MM.1S (cell line): ENCODE measurements around the gene DDO.

Experiments used
- DNase-seq: peaks from one replicate; pipeline ENCODE4 v3.0.0-alpha.2; 2015
- H2AFZ ChIP-seq: fragments of 300-600 bp; sonication (generic); 2 replicates; pipeline ENCODE4 v1.6.0; 2016; ENCODE audit warnings: antibody characterized with exemption, low read length
- H3F3A ChIP-seq: fragments of 300-600 bp; sonication (generic); 2 replicates; pipeline ENCODE4 v1.6.1; 2016; ENCODE audit warnings: mild to moderate bottlenecking, antibody characterized with exemption, low read length, moderate library complexity, mixed read lengths; ENCODE audit not compliant: insufficient read depth
- H3K27ac ChIP-seq: fragments of 300-600 bp; sonication (generic); 2 replicates; pipeline ENCODE4 v1.5.1; 2016; ENCODE audit warnings: mild to moderate bottlenecking, low read length
- H3K27me3 ChIP-seq: fragments of 300-600 bp; sonication (generic); replicated peaks from 2 replicates; pipeline ENCODE4 v1.6.0; 2016; ENCODE audit warnings: low read length; ENCODE audit not compliant: insufficient read depth
- H3K36me3 ChIP-seq: fragments of 300-600 bp; sonication (generic); replicated peaks from 2 replicates; pipeline ENCODE4 v1.6.1; 2016; ENCODE audit warnings: mild to moderate bottlenecking, low read length, mixed read lengths; ENCODE audit not compliant: insufficient read depth
- H3K4me1 ChIP-seq: fragments of 300-600 bp; sonication (generic); 2 replicates; pipeline ENCODE4 v1.6.1; 2016; ENCODE audit warnings: low read length, mixed read lengths
- H3K4me2 ChIP-seq: fragments of 300-600 bp; sonication (generic); 2 replicates; pipeline ENCODE4 v1.6.0; 2016; ENCODE audit warnings: low read depth, low read length
- H3K4me3 ChIP-seq: fragments of 300-600 bp; sonication (generic); 2 replicates; pipeline ENCODE4 v1.5.1; 2016; ENCODE audit warnings: low read length, mixed read lengths
- H3K79me2 ChIP-seq: fragments of 300-600 bp; sonication (generic); 2 replicates; pipeline ENCODE4 v1.6.1; 2016; ENCODE audit warnings: mixed run types, low read length, mixed read lengths
- H3K9ac ChIP-seq: fragments of 300-600 bp; sonication (generic); 2 replicates; pipeline ENCODE4 v1.6.1; 2016; ENCODE audit warnings: low read length, mixed read lengths
- H3K9me2 ChIP-seq: fragments of 300-600 bp; sonication (generic); replicated peaks from 2 replicates; pipeline ENCODE4 v1.6.1; 2016; ENCODE audit warnings: mild to moderate bottlenecking, low read length, mixed read lengths; ENCODE audit not compliant: insufficient read depth
- H3K9me3 ChIP-seq: fragments of 300-600 bp; sonication (generic); replicated peaks from 2 replicates; pipeline ENCODE4 v1.6.1; 2016; ENCODE audit warnings: mild to moderate bottlenecking, low read length, mixed read lengths; ENCODE audit not compliant: insufficient read depth
- H4K20me1 ChIP-seq: fragments of 300-600 bp; sonication (generic); 2 replicates; pipeline ENCODE4 v1.6.1; 2016; ENCODE audit warnings: mild to moderate bottlenecking, low read length, moderate library complexity, mixed read lengths; ENCODE audit not compliant: insufficient read depth
- EZH2 ChIP-seq: fragments of 300-600 bp; sonication (generic); optimal IDR thresholded peaks from 2 replicates; pipeline ENCODE3; 2017; ENCODE audit warnings: low read depth, mild to moderate bottlenecking, antibody characterized with exemption, low read length, mixed read lengths
- EZH2phosphoT487 ChIP-seq: fragments of 300-600 bp; sonication (generic); IDR thresholded peaks from 2 replicates; pipeline ENCODE4 v1.6.1; 2018; ENCODE audit warnings: antibody characterized with exemption, low read length
- TF ChIP-seq, protein P1 (sequence below): fragments of 300-600 bp; sonication (generic); IDR thresholded peaks from 2 replicates; pipeline ENCODE4 v1.5.1; 2016; ENCODE audit warnings: antibody characterized with exemption, low read length, mixed read lengths

The DDO gene

DNA sequence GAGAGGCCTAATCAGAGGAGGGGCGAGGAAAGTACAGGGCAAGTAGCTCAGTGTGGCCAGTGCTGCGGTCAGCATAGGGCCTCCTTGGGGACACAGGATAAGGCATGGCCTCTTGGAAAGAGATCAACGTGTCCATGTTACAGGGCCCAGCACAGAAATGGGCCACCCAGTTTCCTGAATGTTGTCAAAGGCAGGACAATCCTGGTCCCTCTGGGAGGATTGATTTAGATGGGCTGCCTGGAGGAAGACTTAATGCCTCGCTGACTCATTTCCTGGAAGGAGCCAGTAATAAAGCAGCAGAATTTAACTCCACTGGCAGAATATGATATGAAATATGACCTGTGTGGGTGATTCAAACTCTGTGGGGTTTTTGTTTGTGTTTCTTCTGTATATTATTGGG lies 16.6 kb downstream of the DDO start:
- TF ChIP-seq EZH2phosphoT487 (no peak), EZH2 (no peak)
- TF ChIP-seq, protein P1, sequence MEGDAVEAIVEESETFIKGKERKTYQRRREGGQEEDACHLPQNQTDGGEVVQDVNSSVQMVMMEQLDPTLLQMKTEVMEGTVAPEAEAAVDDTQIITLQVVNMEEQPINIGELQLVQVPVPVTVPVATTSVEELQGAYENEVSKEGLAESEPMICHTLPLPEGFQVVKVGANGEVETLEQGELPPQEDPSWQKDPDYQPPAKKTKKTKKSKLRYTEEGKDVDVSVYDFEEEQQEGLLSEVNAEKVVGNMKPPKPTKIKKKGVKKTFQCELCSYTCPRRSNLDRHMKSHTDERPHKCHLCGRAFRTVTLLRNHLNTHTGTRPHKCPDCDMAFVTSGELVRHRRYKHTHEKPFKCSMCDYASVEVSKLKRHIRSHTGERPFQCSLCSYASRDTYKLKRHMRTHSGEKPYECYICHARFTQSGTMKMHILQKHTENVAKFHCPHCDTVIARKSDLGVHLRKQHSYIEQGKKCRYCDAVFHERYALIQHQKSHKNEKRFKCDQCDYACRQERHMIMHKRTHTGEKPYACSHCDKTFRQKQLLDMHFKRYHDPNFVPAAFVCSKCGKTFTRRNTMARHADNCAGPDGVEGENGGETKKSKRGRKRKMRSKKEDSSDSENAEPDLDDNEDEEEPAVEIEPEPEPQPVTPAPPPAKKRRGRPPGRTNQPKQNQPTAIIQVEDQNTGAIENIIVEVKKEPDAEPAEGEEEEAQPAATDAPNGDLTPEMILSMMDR: no peak

DNA sequence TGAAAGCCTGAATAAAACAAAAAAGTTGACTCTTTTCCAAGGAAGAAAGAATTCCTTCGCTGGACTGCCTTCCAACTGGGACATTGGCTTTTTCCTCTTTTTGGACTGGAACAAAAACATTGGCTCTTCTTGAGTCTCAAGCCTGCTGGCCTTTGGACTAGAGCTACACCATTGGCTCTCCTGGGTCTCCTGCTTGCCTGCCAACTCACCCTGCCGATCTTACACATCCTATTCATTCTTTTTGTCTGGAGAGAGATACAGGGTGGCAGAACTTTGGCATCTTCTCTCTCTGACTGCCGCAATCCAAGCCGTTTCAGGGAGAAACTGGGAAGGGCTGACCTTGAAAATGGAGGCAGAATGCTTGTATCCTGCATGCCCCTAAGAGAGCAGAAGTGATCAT lies 20.2 kb downstream of the DDO start:
- Histone ChIP-seq H3K4me3 (no peak overlapping the region), H2AFZ (no peak overlapping the region), H3K27ac (no peak overlapping the region), H3K4me1 (peaks cover 3% of the 10 kb centered on the region), H3K27me3 (no peaks in the 10 kb centered on the region), H3K79me2 (no peaks in the 10 kb centered on the region), H3K36me3 (no peaks in the 10 kb centered on the region), H3F3A (no peaks in the 10 kb centered on the region), H4K20me1 (no peaks in the 10 kb centered on the region), H3K9me2 (no peaks in the 10 kb centered on the region), H3K9me3 (no peaks in the 10 kb centered on the region), H3K9ac (no peak overlapping the region), H3K4me2 (no peak overlapping the region)
- TF ChIP-seq, protein P1: no peak
- TF ChIP-seq EZH2 (no peak), EZH2phosphoT487 (no peak)
- no peak for DNase-seq

More for the DNA sequence above, 16.6 kb downstream of the DDO start:
- H3K79me2 ChIP-seq: no peaks in the 10 kb centered on the region
- H3F3A ChIP-seq: no peaks in the 10 kb centered on the region
- H2AFZ ChIP-seq: no peak overlapping the region
- H3K36me3 ChIP-seq: no peaks in the 10 kb centered on the region
- H3K4me1 ChIP-seq: no peaks in the 10 kb centered on the region
- H3K4me2 ChIP-seq: no peak overlapping the region
- no peak overlapping the region for H3K9ac ChIP-seq
- no peaks in the 10 kb centered on the region for H3K9me2 ChIP-seq
- no peak overlapping the region for H3K27ac ChIP-seq
- no peak overlapping the region for H3K4me3 ChIP-seq
- no peaks in the 10 kb centered on the region for H3K27me3 ChIP-seq
- no peaks in the 10 kb centered on the region for H3K9me3 ChIP-seq
- no peaks in the 10 kb centered on the region for H4K20me1 ChIP-seq
- DNase-seq: no peak

DNA sequence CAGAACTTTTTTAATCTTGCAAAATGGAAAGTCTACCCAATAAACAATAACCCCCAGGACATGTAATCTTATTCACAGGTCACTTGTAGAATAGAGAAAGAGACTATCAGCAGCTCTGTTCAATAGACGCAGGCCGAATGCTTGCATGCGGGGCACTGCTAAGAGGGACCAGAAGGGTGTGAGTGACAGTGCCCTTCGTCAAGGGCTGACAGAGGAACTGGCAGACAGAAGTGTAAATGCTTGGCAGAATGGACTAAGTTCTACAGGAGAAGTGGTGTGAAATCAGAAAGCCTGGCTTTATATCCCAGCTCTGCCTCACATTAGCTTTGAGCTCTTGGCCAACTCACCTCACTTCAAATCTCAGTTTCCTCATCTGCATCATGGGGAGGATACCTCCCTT lies 21.0 kb downstream of the DDO start:
- Histone ChIP-seq H2AFZ (no peak overlapping the region), H3K36me3 (no peaks in the 10 kb centered on the region), H3K79me2 (no peaks in the 10 kb centered on the region), H3K27me3 (no peaks in the 10 kb centered on the region), H3F3A (no peaks in the 10 kb centered on the region), H3K9ac (no peak overlapping the region), H3K9me2 (no peaks in the 10 kb centered on the region), H3K4me2 (no peak overlapping the region), H3K4me1 (peaks cover 11% of the 10 kb centered on the region), H3K4me3 (no peak overlapping the region), H3K27ac (no peak overlapping the region), H4K20me1 (no peaks in the 10 kb centered on the region), H3K9me3 (no peaks in the 10 kb centered on the region)
- no peak for DNase-seq
- TF ChIP-seq EZH2: no peak
- TF ChIP-seq, protein P1: no peak
- no peak for TF ChIP-seq EZH2phosphoT487

DNA sequence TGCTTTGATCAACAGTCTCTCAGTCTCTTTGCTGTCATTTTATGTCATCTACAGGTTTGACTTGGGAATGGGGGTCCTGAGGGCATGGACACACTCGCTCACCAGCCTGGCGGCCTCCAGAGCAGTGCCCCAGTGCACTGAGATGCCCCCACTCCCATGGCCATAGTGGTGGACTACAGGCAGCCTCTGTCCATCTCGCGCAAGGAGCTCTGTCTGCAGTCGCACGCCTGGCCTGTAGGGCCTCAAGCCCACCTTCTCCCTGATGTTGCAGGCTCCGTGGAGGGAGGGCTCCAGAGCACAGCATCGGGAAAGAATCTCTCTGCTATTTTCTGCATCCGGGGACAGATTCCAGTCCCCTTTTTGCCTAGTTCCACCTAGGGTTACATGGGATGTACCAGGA lies 22.6 kb downstream of the DDO start:
- Histone ChIP-seq H4K20me1 (no peaks in the 10 kb centered on the region), H3K9me2 (no peaks in the 10 kb centered on the region), H3K27ac (no peak overlapping the region), H3K4me3 (no peak overlapping the region), H2AFZ (no peak overlapping the region), H3K27me3 (no peaks in the 10 kb centered on the region), H3K79me2 (no peaks in the 10 kb centered on the region), H3K9ac (no peak overlapping the region), H3F3A (no peaks in the 10 kb centered on the region), H3K4me2 (no peak overlapping the region), H3K9me3 (no peaks in the 10 kb centered on the region), H3K36me3 (no peaks in the 10 kb centered on the region), H3K4me1 (peaks cover 12% of the 10 kb centered on the region)
- TF ChIP-seq EZH2phosphoT487 (no peak), EZH2 (no peak)
- TF ChIP-seq, protein P1: no peak
- DNase-seq: no peak
